Myometrial cell (primary cell): ENCODE measurements around the gene WRAP73. TPM values are rescaled to one million over a fixed set of nuclear protein-coding genes. Genes with fewer than 3 reads are reported as not detected.

Source experiments
- total RNA-seq: library from RNA; depleted of rRNA; stranded (reverse); fragments of >200 nt; gene quantifications from 2 replicates; pipeline ENCODE4 v1.2.3, GENCODE V29; 2015

Gene WRAP73, protein sequence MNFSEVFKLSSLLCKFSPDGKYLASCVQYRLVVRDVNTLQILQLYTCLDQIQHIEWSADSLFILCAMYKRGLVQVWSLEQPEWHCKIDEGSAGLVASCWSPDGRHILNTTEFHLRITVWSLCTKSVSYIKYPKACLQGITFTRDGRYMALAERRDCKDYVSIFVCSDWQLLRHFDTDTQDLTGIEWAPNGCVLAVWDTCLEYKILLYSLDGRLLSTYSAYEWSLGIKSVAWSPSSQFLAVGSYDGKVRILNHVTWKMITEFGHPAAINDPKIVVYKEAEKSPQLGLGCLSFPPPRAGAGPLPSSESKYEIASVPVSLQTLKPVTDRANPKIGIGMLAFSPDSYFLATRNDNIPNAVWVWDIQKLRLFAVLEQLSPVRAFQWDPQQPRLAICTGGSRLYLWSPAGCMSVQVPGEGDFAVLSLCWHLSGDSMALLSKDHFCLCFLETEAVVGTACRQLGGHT
- 11.5 and 28.8 TPM in 2 replicates for total RNA-seq

DNA sequence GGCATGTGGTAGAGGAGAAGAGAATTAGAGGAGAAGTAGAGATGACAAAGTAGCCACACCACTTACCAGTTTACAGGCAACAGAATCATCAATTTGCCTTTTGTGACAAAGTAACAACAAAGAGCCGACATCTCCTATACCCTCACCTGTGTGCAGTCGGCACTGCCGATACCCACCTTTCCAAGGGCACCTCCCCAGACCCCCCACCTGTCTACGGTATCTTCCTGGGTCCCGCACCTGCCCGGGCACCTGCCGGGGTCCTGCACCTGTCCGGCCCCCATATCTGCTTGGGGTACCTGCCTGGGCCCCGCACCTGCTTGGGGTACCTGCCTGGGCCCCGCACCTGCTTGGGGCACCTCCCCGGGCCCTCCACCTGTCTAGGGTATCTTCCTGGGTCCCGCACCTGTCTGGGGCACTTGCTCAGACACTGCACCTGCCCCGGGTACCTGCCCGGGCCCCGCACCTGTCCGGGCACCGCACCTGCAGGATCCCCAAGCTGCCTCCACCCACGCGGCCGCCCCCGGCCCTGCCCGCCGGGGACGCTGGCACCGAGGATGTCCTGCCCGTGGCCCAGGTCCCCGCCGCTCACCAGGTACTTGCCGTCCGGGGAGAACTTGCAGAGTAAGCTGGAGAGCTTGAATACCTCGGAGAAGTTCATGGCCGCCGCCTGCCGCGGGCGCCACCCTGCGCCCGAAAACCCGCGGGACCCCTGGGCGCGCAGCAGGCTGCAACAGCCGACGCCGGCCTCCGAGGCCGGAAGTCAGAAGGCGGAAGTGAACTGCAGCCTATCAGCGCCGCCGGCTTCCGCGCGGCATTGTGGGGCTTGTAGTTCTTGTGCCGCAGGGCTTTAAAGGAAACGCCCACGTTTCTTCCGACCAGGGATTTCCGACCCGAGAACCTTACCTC, at the start of gene WRAP73:
WRAP73 (minus strand) TSS at position 762 of the 906 bp plus-strand sequence; CDS start at position 658, 104 bp downstream.

DNA sequence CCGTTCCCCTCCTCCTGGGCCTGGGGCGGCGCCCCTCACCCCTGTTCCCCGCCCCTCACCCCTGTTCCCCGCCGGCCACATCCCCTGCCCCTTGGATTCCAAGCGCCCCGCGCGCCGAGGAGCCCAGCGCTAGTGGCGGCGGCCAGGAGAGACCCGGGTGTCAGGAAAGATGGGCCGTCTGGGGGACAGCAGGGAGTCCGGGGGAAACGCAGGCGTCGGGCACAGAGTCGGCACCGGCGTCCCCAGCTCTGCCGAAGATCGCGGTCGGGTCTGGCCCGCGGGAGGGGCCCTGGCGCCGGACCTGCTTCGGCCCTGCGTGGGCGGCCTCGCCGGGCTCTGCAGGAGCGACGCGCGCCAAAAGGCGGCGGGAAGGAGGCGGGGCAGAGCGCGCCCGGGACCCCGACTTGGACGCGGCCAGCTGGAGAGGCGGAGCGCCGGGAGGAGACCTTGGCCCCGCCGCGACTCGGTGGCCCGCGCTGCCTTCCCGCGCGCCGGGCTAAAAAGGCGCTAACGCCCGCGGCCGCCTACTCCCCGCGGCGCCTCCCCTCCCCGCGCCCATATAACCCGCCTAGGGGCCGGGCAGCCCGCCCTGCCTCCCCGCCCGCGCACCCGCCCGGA, 2.1 kb upstream of the WRAP73 start, which contains the start of gene TP73:
TP73 (plus strand) TSS at position 587 of the 618 bp plus-strand sequence. CDS start 29,850 bp downstream, outside the sequence.

DNA sequence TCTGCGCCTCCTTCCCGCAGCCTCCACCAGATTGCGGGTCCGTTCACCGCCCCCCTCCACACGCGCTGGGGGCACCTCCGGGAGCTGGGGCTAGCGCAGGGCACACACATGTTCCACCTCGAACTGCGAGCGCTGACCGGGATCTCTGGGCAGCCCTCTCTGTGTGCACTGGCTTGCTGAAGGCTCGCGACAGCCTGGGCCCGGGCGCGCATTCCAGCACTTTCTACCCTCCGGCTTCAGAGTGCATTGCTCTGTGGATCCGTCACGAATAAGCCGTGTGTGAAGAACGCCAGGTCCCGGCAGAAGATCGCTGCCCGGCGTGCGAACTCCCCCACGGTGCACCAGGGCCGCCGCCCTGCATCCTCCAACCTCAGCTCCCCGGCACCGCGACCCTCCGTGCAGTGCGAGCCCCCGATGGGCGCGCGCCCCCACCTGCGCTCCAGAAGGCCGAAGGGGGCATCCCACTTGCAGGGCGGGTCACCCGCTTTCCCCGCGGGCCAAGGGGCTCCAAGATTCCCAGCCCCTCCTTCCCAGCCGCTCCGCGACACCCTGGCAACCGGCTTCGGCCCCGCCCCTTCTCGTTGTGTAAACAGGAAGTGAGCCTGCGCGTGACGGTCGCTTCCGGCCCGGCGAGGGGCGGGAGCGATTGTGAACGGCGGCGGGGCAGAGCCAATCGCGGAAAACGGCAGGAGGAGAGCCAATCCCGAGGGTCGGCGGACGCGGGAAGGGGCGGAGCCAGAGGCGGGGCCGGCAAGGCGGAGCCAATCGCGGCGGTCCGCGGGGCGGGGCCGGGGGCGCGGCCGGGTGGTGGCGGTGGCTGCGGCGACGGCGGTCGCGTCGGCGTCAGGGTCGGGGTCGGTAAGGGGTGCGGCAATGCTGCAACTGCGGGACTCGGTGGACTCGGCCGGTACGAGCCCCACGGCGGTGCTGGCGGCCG, 25.4 kb downstream of the WRAP73 start, which contains the start of gene TPRG1L:
TPRG1L (plus strand) TSS at position 816 of the 937 bp plus-strand sequence; CDS start at position 874, 58 bp downstream.

DNA sequence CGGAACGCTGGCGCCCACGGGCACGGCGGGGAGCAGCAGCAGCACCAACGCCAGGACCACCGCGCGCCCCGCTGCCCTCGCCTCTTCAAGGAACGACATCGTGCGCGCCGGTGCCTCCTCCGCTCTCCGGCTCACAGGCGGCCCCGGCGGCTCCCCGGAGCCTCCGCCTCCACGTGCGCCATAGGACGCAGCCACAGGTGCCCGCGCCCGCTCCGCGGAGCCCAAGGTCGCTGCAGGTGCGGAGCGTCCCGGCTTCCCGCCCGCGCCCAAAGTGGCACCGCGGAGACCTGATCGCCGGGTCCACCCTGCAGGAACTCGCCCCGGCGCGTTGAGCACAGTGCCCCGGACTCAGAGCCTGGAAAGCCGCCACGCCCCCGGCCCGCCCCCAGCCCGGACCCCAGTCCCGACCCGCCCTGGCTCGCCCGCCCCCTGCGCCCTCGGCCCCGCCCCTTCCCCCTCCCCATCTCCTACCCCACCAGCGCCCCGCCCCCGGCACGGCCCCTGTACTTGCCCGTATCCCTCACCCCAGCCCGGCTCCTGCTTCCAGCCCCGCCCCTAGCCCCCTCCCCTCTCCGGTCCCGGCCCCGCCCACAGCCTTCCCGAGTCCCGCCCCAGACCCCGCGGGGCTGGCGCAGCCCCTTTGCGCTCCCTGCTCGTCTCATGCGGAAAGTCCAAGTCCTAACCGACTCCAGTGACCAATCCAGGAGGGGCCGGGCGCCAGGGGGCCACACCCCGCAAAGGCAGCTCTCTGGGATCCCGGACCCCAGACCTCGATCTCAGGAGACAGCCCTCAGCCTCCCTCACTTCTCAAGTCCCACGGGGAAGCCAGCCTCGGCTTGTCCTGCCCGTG, 38.5 kb downstream of the WRAP73 start, which contains the start of gene MEGF6:
MEGF6 (minus strand) TSS at position 339 of the 850 bp plus-strand sequence; CDS start at position 99, 240 bp downstream.

Other genes starting within 250 kb of the WRAP73 start
- gene ARHGEF16, start 195.4 kb downstream of the WRAP73 start, total RNA-seq: not detected in 2 replicates
- under 0.01 and 2.6 TPM in 2 replicates for gene MEGF6, start 38.6 kb downstream of the WRAP73 start, total RNA-seq
- 14.7 and 20.2 TPM in 2 replicates for gene TPRG1L, start 25.1 kb downstream of the WRAP73 start, total RNA-seq
- gene TP73, start 2.4 kb upstream of the WRAP73 start, total RNA-seq: 0.53 TPM in 1 of 2 replicates, not detected in the other
- not detected in 2 replicates for gene CCDC27, start 102.3 kb upstream of the WRAP73 start, total RNA-seq
- gene SMIM1, start 122.6 kb upstream of the WRAP73 start, total RNA-seq: 1.7 and 7.6 TPM in 2 replicates
- gene LRRC47, start 146.4 kb upstream of the WRAP73 start, total RNA-seq: 27.7 and 28.5 TPM in 2 replicates
- 25.9 and 33.7 TPM in 2 replicates for gene CEP104, start 207.1 kb upstream of the WRAP73 start, total RNA-seq
- 3.5 and 14.4 TPM in 2 replicates for gene DFFB, start 207.4 kb upstream of the WRAP73 start, total RNA-seq